Measurements from ENCODE around the gene PIK3C2G.
A peak's percentile ranks its signal among the peaks of the same experiment; 100 is the strongest.

PIK3C2G gene

GRCh38 chr12:18281941-18282340 is 20.6 kb downstream of the PIK3C2G start:
- DNase-seq = no peak

- no peak for DNase-seq
Observed at GRCh38 chr12:18283831-18284230, 22.5 kb downstream of the PIK3C2G start.

GRCh38 chr12:18284386-18284785 is 23.1 kb downstream of the PIK3C2G start:
- DNase-seq = no peak

- no peak for DNase-seq
Observed at GRCh38 chr12:18285161-18285560, 23.8 kb downstream of the PIK3C2G start.

- no peak for DNase-seq
Observed at GRCh38 chr12:18290386-18290785, 29.1 kb downstream of the PIK3C2G start.

- no peak for DNase-seq
Observed at GRCh38 chr12:18294889-18295288, 33.6 kb downstream of the PIK3C2G start.

GRCh38 chr12:18296201-18296908 is 35.0 kb downstream of the PIK3C2G start:
- DNase-seq = no peak

- no peak for DNase-seq
Observed at GRCh38 chr12:18296909-18297280, 35.6 kb downstream of the PIK3C2G start.

GRCh38 chr12:18297902-18298301 is 36.6 kb downstream of the PIK3C2G start:
- no peak for DNase-seq

- no peak for DNase-seq
Observed at GRCh38 chr12:18302809-18303430, 41.6 kb downstream of the PIK3C2G start.

- no peak for DNase-seq
Observed at GRCh38 chr12:18304609-18305008, 43.3 kb downstream of the PIK3C2G start.

GRCh38 chr12:18306311-18306710 is 45.0 kb downstream of the PIK3C2G start:
- no peak for DNase-seq

GRCh38 chr12:18313306-18313705 is 52.0 kb downstream of the PIK3C2G start:
- DNase-seq = no peak

- peak in 1 of 5 experiments; percentile 6 for DNase-seq
Observed at GRCh38 chr12:18320036-18320617, 58.8 kb downstream of the PIK3C2G start.

GRCh38 chr12:18320976-18321375 is 59.7 kb downstream of the PIK3C2G start:
- no peak for DNase-seq

- no peak for DNase-seq
Observed at GRCh38 chr12:18323159-18323558, 61.8 kb downstream of the PIK3C2G start.

- no peak for DNase-seq
Observed at GRCh38 chr12:18327036-18327435, 65.7 kb downstream of the PIK3C2G start.

- DNase-seq = no peak
Observed at GRCh38 chr12:18332173-18332572, 70.9 kb downstream of the PIK3C2G start.

GRCh38 chr12:18339633-18340032 is 78.3 kb downstream of the PIK3C2G start:
- no peak for DNase-seq

GRCh38 chr12:18340186-18340585 is 78.9 kb downstream of the PIK3C2G start:
- DNase-seq = no peak

GRCh38 chr12:18340786-18341185 is 79.5 kb downstream of the PIK3C2G start:
- no peak for DNase-seq

GRCh38 chr12:18343708-18344107 is 82.4 kb downstream of the PIK3C2G start:
- DNase-seq = no peak

GRCh38 chr12:18345021-18345735 is 83.9 kb downstream of the PIK3C2G start:
- DNase-seq = no peak

- no peak for DNase-seq
Observed at GRCh38 chr12:18352312-18352711, 91.0 kb downstream of the PIK3C2G start.
